GM18873 (cell line): ENCODE data around the gene CBFA2T2.
A peak's percentile ranks its signal among the peaks of the same experiment; 100 is the strongest.

ENCODE experiments used
- ATAC-seq: cut with Tn5 transposase; IDR thresholded peaks from one replicate; pipeline ENCODE4 v1.9.1; 2021; ENCODE audit warnings: mild to moderate bottlenecking, moderate library complexity, moderate number of reproducible peaks; ENCODE audit not compliant: unreplicated experiment, low FRiP score

CBFA2T2 gene

DNA sequence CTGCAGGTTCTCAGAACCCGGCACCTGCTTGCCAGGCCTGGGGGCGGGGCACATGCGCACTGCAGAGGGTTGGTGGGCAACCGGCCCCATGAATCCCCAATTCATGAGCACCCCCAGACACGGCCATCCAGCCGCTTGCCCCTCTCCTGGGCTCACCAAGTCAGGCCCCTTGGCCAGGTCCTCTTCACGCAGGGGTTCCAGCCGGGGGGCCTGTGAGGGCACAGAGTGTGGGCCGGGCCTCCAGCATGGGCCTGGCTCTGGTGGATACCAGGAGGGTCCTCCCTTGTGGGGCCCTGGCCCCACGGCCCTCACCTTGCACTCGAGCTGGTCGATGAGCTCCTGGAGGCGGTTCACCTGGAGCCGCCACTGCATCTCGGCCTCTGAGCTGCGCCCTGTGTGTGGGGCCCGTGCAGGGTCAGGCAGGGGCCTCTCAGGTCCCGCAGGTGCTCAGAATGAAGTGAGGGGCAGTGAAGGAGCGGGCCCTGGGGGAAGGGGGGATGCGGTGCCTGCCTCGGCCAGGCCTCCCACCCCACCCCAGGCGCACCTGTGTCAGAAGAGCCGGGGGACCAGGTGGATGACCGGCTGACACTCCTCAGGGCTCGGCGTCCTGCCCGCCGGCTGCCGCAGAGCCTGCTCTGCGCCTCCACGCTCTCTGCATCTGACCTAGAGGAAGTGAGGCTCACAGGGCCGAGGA lies 169.6 kb downstream of the CBFA2T2 start:
- no peak for ATAC-seq

DNA sequence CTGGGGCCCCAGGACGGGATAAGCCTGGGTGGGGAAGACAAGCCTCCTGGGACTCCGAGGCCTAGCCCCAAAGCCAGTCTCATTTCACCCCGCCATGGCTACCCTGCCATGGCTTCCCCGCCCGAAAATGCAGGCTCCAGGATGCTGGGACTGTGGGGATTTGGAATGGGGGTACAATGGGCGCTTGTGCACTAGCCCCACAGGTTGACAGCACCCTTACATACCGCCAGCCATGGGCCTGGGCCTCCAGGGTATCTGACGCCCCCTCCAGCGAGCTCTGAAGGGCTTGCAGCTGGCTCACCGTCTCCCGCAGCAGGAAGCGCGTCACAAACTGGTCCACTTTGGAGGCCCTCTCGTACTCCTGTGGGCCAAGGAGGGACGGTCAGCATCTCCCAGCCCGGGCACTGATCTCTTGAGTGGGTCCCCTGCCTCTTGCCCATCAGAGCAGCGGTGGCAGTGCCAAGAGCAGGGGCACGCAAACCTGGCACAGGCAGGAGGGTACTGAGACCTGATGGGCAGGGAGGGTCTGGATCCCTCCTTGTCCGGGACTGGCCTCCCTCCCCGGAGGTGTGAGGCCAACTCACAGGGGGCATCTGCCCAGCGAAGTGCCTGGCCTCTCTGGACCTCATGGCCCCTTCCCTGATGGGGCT lies 170.3 kb downstream of the CBFA2T2 start:
- ATAC-seq, result no peak

DNA sequence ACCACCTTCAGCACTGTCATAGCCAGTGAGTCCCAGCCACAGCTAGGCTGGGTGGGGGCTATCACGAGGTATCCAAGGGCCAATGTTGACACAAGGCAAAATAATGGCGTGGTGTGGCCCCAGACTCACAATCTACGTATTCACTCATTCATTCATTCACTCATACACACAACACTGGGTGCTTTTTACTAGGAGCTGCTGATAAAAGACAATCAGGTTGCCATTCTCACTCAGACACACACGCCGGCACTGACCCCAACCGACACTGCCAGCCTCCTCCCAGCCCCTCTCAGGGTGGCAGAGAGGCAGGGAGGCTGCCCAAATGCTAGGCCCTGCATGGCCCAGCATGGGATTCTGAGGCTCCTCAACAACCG lies 170.8 kb downstream of the CBFA2T2 start:
- ATAC-seq, result no peak

DNA sequence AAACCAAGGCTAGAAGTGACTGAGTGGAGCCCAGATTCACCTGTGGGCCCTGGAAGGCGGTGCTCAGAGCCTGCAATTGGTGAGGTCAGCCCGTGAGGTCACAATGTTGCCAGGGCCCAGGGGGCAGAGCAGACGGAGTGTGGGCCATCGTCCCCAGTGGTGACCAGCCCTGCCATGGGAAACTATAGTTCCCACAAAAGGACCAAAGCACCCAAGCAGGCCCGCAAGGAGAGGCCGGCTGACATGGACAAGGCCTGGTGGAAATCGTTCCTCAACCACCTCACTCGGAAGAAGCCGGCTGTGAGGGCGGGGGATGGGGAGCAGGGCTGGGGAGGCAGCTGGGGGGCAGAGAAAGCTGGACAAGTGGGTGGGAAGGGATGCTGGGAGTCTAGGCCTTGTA lies 172.3 kb downstream of the CBFA2T2 start, which contains the start of gene C20orf144:
C20orf144 (plus strand) TSS at position 156 of the 400 bp plus-strand sequence; CDS start at position 175, 19 bp downstream.
- no peak for ATAC-seq

DNA sequence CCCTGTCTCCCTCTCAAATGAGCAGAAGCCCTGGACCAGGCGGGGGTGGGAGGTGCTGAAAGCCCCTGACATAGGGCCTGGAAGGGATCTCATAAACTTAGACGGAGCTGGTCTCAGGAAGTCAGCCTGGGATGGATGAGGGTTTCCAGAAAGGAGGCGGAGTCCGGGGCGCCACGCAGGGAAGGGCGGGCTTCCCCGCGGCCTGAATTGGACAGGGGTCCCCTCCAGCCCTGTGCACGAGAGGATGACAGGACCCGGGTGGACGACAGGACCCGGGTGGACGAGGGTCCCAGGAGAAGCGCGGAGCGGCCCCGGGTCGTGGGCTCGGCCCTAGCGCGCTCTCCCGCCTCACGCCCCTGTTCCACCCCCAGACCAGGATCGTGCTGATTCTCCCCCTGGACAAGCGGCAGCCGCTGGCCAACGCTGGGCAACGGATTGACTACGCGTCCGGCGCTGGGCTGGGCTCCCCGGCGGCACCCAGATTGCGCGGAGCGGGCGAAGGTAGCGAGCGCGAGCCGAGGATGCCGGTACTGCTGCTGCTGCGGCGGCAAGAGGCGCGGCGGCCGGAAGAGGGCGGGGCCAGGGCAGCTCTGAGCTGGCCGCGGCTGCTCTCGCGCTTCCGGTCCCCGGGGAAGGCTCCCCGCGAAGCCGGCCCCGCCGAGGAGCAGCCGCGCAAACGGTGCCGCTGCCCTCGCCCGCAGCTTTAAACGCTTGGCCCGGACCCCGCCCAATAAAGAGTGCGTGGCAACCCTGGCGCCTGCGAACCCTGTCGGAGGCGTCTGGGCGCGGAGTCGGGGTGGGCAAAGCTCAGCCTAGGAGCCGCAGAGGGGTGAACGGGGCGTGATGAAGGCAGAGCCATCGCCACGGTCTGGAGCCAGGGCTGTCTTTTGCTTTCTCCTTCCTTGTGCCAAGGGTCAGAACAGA lies 173.5 kb downstream of the CBFA2T2 start:
- no peak for ATAC-seq

DNA sequence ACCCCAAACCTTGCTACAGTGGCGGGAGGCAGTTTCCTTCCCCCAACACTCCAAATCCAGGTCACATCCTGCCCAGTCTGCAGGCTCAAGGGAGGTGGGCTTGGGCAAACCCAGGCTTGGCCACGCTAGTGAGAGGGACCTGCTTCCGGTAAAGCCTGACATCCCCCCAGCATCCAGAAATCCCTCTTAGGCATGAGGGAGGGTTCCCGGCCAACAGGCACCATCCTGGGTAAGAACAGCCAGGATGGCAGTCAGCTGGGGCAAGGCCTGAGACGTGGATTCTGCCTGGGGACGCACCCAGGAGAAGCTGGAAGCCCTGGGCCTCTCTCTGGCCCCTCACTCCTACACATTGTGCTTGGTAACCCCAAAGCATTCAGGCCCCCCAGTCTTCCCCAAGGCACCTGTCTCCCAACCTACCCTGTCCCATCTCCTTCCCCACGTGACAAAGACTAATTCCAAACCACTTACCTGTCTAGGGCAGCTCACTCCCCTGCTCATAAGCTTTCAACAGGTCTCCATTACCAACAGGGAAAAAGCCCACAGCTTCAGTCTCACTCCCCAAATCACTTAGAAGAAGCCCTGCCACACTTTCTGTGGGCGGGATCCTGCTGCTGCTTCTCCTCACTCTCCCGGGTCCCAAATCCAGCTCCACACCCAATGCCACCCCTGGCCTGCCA lies 174.3 kb downstream of the CBFA2T2 start:
- no peak for ATAC-seq

DNA sequence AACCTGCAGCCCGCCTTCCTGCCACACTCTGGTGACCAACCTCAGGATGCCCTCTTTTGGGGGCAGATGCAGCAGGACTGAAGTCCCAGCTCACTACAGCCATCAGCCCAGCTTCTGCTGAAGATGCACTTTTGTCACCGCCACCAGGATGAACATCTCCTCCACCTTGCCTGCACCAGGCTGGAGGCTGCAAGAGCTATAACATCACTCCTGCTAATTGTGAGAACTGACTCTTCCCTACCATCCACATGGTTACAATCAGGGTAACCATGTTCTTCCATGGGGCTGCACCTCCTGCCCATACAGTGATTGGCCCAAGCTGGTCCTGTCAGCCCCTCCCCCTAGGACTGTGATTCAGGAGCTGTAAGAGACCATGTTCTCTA lies 174.9 kb downstream of the CBFA2T2 start:
- no peak for ATAC-seq

DNA sequence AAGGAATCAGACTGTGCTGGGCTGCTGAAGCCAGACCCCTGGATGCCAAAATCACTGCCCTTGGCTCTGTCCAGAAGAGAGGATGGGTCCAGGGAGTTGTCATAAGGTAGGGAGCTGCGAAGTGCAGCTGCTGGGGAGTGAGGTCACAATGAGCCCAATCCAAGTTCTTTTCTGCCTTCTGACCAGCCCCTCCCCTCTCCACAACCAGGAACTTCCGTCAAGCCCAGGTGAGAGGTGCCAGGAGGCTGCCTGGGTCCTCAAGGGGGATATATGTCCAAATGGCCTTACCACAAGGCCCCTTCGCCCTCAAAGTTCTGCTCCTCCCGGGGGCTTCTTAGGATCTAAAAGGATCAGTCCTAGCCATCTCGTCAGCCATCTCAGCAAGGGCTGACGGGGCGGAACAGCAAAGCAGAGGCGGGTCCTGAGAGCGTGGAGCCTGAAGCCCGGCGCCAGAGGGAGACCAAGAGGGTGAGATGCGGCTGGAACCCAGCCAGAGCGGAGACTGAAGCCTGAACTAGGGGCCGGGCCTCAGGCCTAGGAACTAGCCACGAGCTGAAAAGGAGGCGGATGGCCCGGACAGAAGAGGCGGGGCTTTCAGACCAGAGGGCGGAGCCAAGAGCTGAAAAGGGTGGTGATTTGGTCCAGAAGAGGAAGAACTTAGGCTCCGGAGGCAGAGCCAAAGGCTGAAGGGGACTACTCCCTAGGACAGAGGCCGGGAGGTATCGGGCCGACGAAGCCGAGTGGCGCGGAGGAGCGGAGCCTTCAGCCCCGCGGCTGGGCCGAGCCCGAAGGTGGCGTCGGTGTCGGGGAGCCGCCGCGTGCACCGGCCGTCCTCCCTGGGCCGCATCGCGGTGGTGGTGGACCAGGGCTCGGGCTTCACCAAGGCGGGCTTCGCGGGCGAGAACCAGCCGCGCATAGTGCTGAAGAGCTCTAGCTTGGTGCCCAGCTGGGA lies 176.7 kb downstream of the CBFA2T2 start, which contains the start of gene ACTL10:
ACTL10 (plus strand) TSS at position 651 of the 952 bp plus-strand sequence. CDS start 555 bp downstream, outside the sequence.
- ATAC-seq, result peak; percentile 59

DNA sequence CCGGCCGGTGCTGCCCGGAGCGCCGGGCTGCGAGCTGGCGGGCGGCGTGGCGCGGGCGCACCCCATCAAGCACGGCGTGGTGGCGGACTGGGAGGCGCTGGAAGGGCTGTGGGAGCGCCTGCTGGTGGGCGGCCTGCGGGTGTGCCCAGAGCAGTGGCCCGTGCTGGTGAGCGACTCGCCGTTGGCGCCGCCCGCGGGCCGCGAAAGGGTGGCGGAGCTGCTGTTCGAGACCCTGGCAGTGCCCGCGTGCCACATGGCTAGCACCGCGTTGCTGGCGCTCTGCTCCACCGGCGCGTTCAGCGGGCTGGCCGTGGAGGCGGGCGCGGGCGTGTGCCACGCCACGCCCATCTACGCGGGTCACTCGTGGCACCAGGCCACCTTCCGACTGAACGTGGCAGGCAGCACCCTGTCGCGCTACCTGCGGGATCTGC lies 177.4 kb downstream of the CBFA2T2 start:
- ATAC-seq, result peak; percentile 11

DNA sequence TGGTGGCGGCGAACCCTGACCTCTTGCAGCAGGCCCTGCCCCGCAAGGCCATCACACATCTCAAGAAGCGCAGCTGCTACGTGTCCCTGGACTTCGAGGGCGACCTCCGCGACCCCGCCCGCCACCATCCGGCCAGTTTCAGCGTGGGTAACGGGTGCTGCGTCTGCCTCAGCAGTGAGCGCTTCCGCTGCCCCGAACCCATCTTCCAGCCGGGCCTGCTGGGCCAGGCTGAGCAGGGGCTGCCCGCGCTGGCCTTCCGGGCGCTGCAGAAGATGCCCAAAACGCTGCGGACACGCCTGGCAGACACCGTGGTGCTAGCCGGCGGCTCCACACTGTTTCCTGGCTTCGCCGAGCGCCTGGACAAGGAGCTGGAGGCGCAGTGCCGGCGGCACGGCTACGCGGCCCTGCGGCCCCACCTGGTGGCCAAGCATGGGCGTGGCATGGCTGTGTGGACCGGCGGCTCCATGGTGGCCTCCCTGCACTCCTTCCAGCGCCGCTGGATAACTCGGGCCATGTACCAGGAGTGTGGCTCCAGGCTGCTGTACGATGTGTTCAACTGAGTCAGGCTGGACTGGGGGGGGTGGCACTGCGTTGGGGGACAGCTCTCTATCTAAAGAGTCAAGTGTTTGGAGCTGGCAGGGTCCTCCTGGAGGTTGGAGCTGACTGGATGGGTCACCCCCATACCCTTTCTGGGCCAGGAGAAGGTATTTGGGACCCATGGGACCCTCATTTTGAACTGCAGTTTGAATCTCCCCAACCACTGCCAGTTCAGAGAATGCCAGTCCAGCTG lies 178.0 kb downstream of the CBFA2T2 start:
- ATAC-seq, result peak; percentile 31

DNA sequence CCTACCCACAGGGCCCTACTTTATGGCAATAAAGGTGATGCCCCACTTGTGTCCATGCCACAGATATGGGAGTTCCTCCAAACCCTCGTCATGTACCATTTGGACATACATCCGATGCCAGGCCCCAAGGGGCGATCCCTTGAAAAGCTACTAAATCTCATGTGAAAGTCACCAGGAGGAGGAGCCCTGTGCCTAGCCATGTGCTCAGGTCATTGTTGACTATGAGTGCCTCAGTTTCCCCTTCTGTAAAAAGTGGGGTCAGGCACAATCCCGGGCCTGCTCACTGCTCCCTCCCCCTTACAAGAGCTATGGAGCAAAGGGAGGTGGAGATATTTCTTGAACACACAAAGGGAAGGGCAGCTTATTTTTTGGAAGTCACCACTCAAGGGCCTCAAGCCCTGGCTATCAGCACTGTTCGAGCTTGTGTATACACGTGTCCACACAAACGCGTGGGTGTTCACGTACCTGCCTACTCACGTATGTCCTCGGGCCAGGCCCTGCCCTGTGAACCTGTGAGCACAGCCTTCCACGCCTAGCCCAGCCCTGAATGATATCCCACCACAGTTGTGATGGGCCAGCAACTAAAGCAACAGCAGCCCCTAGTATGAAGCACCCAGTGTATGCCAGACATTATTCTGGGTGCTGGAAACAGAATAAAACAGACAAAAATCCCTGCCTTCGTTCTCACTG lies 178.7 kb downstream of the CBFA2T2 start:
- ATAC-seq, result no peak

DNA sequence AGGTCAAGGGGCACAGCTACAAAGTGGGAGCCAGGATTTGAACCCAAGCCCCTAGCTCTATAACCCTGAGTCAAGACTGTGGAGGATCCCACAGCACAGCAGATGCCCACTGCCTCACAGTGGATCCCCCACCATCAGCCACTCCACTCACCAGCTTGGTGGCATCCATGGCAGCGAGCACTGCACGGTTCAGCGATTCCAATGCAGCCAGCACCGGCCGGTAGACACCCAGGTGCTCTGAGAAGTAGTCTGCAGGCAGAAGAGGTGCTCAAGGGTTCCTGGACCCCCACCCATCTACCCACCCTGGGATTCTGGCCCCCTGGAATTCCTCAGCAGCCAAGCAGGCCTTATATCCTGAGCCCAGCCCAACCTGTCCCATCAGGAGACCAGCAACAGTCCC lies 179.3 kb downstream of the CBFA2T2 start:
- ATAC-seq, result no peak

DNA sequence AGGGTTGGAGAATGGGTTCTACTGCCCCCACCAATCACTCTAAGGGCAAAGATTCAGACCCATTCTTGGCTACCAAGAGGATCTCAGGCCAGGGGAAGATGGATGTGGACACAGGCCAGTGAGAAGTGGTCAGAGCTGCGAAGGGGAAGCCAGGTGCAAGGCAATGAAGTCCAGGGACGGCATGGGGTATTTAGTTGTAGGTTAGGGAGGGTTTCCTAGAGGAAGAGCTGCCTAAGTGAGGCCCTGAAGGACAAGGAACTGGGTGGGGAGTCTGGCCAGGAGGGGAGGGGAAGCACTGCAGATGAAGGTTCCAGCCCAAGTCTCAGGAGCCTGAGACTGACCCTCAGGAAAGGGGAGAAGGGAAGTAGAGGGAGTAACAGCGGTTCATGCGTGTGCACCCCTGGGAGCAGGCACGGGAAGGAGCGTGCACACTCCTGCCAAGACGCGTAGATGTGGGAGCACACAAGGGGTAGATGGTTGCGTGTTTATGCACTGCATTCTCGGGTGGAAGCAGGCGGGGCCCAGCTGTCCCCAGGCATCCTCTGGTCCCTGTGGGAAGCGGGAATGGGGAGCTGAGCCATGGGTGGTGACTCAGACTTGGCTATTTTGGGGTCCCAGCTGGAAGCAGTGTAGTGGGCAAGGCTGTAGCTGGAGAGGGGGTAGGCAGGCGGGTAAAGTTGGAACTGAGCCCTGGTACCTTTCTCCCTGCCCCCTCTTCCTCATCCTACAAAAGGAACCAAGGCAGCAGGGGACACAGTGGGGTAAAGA lies 180.2 kb downstream of the CBFA2T2 start:
- no peak for ATAC-seq

DNA sequence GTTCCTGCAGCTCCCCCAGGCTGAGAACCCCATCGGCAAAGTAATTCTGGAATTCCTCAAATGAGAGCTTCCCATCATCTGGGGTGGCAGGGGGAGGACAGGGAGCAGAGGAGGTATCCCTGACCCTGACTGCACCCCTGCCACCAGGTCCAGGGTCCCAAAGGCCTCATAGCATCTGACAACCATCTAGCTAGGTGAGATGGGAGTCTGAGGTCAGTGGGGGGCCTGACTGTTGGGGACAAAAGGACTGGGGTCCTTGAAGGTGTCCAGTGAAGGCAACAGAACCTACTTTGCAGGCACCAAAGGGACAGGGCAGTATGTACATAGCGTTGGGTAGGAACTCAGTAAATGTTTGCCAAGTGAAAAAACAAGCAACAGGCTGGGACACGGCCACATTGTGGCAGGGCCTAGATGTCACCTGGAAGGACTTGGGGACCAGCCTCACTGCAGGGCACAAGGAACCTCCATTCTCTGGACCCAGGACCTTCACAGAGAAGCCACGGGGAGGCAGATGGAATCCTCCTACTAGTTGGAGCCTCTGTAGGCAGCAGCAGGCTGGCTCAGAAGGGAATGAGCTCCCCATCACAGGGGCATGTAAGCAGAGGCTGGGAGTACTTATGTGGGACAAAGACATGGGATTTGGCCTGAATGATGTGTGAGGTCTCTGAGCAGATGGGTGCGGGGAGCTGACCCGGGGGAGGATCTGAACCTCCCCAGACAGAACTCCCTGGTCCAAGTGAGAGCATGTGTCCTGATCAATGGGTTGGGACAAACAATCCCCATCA lies 181.0 kb downstream of the CBFA2T2 start:
- no peak for ATAC-seq

DNA sequence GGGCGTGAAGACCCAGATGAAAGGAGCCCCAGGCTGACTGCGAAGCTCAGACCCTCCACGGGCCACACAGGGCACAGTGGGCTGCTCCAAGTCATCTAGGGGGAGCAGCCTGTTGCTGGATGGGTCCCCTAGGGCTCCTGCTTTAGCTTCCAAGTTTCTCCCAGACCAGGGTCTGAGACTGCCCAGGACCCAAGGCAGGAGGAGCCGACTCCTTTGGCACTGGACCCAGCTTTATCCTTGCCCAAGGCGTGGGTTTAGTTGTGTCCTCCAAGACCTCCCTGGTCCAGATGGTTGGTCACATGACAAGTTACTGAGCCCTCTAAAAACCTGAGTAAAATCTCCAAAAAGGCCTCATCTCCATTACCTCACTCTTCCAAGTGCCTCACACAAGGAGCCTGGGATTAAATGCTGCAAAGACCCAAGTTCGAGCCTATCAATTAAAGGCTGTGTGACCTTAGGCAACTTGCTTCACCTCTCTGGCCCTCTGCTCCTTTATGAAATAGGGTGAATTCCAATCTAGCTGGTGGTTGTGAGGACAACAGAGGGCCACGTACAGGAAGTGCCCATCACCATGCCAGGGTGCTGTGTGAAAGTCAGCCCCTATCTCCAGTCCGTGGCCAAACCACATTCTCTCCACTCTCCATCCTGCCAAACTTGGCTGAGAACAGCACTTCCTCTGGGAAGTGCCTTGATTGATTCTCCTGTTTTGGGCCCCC lies 181.8 kb downstream of the CBFA2T2 start:
- ATAC-seq, result no peak
